Measurements from ENCODE around the gene RALGPS2.

The RALGPS2 gene

GRCh38 chr1:178724728-178725465 is at the start of gene RALGPS2:
Gene RALGPS2 (plus strand): TSS chr1:178725244. CDS start chr1:178776765, 51,521 bp downstream.
- DNase-seq = peak; percentile 75 to 91 (median 84)

DNA sequence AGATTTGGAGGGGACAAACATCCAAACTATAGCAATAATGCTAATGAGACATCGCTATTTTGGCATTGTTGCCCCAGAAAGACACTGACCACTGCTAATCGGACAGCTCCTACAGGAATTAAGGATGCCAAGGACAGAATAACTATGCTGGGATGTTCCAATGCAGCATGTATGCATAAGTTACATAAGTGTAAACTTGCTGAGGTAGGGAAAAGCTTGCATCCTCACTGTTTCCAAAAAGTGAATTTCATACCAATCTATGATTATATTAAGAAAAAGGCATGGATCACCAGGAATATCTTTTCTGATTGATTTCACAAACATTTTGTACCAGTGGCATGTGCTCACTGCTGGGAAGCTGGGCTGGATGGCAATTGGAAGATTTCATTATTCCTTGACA is 45.8 kb upstream of the RALGPS2 start:
- DNase-seq = no peak

- DNase-seq = no peak
Measured at GRCh38 chr1:178682429-178682828, 42.6 kb upstream of the RALGPS2 start.

GRCh38 chr1:178682886-178683285 is 42.2 kb upstream of the RALGPS2 start:
- no peak for DNase-seq

GRCh38 chr1:178683291-178683690 is 41.8 kb upstream of the RALGPS2 start:
- no peak for DNase-seq

DNA sequence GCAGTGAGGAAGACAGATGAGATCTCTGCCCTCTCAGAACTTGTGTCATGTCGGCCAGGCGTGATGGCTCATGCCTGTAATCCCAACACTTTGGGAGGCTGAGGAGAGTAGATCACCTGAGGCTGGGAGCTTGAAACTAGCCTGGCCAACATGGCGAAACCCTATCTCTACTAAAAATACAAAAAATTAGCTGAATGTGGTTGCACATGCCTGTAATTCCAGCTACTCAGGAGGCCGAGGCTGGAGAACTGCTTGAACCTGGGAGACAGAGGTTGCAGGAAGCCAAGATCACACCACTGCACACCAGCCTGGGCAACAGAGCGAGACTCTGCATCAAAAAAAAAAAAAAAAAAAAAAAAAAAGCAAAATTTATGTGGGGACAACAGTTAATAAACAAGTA is 40.9 kb upstream of the RALGPS2 start:
- no peak for DNase-seq

- no peak for DNase-seq
Measured at GRCh38 chr1:178684542-178685000, 40.5 kb upstream of the RALGPS2 start.

- no peak for DNase-seq
Measured at GRCh38 chr1:178686407-178686806, 38.6 kb upstream of the RALGPS2 start.

- DNase-seq = no peak
Measured at GRCh38 chr1:178688244-178688643, 36.8 kb upstream of the RALGPS2 start.

GRCh38 chr1:178689769-178690168 is 35.3 kb upstream of the RALGPS2 start:
- DNase-seq = no peak

- no peak for DNase-seq
Measured at GRCh38 chr1:178690496-178690895, 34.5 kb upstream of the RALGPS2 start.

GRCh38 chr1:178692564-178693327 is 32.3 kb upstream of the RALGPS2 start:
- peak; percentile 5 to 53 (median 23) for DNase-seq

- no peak for DNase-seq
Measured at GRCh38 chr1:178693366-178693765, 31.7 kb upstream of the RALGPS2 start.

GRCh38 chr1:178694923-178695525 is 30.0 kb upstream of the RALGPS2 start:
- DNase-seq = no peak

DNA sequence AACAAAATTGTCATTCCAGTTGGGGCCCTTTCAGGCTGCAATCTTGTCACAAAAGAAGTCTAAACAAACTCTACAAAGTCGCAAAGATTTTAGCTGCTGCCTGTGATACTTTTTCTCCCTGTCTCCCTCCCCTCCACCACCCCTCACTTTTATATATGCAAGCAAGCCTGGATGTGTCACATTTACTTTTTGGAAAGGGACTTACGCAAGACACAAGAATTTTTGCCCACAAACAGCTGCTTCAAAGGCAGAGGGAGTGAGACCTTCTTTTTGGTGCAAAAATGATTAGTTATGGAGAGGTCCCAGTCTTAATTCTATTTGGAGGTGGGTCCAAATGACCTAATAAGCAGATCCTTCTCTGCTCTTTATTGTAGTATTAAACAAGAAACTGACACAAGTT is 22.9 kb upstream of the RALGPS2 start:
- DNase-seq = no peak

- DNase-seq = no peak
Measured at GRCh38 chr1:178704833-178705232, 20.2 kb upstream of the RALGPS2 start.

- no peak for DNase-seq
Measured at GRCh38 chr1:178706432-178706831, 18.6 kb upstream of the RALGPS2 start.

- DNase-seq = no peak
Measured at GRCh38 chr1:178713259-178713658, 11.8 kb upstream of the RALGPS2 start.

DNA sequence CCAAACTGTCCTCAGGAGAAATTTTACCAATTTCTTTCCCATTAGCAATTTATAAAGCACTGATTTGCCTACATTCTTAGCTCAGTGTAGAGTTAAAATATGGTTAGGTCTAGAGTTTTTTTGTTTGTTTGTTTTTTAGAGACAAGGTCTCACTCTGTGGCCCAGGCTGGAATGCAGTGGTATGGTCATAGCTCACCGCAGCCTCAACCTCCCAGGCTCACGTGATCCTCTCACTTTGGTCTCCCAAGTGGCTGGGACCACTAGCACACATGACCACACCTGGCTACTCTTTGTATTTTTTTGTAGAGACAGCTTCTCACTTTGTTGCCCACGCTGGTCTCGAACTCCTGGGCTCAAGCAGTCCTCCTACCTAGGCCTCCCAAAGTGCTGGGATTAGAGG is 10.6 kb upstream of the RALGPS2 start:
- DNase-seq = no peak

DNA sequence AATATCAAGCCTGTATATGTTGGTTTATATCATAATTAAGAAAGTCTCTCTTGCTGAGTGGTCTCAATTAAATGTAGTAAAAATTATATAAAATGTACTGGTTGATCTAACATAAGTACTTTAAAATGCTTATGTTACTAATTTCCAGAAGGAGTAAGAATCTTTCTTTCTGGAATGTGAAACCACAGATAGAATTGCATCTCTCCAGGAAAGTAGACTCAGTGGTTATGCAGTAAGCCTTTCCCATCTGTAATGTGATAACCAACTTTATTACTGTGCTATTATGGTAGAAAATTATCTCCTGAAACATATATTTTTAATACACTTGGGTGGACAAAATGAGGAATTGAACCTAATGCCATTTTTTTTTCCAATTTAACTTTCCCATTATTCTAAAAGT is 8.9 kb upstream of the RALGPS2 start:
- no peak for DNase-seq

GRCh38 chr1:178718520-178718919 is 6.5 kb upstream of the RALGPS2 start:
- DNase-seq = no peak

DNA sequence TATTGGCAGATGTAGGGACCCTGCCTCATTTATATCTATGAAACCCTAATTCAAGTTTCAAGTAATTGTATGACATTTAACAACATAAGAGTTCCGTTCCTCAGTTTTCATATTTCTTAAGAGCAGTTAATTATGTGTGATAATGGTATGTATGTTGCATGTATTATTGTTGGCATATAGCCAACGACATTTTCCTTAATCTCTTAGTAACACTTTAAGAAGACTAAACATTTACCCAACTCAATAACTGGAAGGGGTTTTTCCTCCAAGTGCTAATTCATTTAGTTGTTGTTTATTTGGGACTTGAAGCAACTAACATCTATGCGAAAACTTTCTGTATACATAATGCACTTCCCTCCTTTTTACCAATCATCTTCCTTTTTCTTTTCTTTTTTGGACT is 1.5 kb upstream of the RALGPS2 start:
- DNase-seq = no peak

- DNase-seq = no peak
Measured at GRCh38 chr1:178724376-178724727, 692 bp upstream of the RALGPS2 start.

Measured in suppressor macrophage treated with lipopolysaccharide for 1 hour (primary cell).